BJ (cell line): ENCODE data around the gene TBC1D9. TPM values are rescaled to one million over a fixed set of nuclear protein-coding genes. Genes with fewer than 3 reads are reported as not detected.

Experiments used
- CTCF ChIA-PET: fragments of 350-600 bp; formaldehyde crosslinking; extraction: SDS; loops from one replicate; lab custom pipeline; 2021; ENCODE audit warnings: antibody characterized with exemption, inconsistent platforms; lab: Yijun Ruan, JAX
- POLR2A ChIA-PET: fragments of 300-600 bp; sonication (Branson Sonifier 250); formaldehyde crosslinking; extraction: SDS; loops from one replicate; lab custom pipeline; 2021; ENCODE audit warnings: antibody characterized with exemption; lab: Charles Lee
- DNase-seq: peaks from one replicate; pipeline ENCODE4 v3.0.0-alpha.2; 2011; ENCODE audit warnings: low read depth
- H3K27me3 ChIP-seq: 2 replicates; pipeline ENCODE4 v1.6.0; 2011; ENCODE audit warnings: low read length; ENCODE audit not compliant: control insufficient read depth, insufficient read depth
- H3K36me3 ChIP-seq: 2 replicates; pipeline ENCODE4 v1.5.1; 2011; ENCODE audit warnings: low read length; ENCODE audit not compliant: control insufficient read depth, insufficient read depth
- H3K4me3 ChIP-seq: 2 replicates; pipeline ENCODE4 v1.5.1; 2011; ENCODE audit warnings: low read depth, mild to moderate bottlenecking, control low read depth, low read length
- CTCF ChIP-seq: IDR thresholded peaks from 2 replicates; pipeline ENCODE4 v1.5.1; 2011; ENCODE audit warnings: low read depth, mild to moderate bottlenecking, control low read depth, inconsistent platforms, low read length, moderate library complexity; ENCODE audit not compliant: insufficient read depth
- polyA plus RNA-seq: library from polyadenylated mRNA; depleted of rRNA; stranded (reverse); fragments of >200 nt; gene quantifications from 2 replicates; pipeline ENCODE4 v1.2.3, GENCODE V29; 2011

Gene TBC1D9
- polyA plus RNA-seq, 1 experiment, result 12.0 TPM

GRCh38 chr4:140675599-140676231, 80.5 kb downstream of the TBC1D9 start:
- Histone ChIP-seq H3K4me3 (no peak overlapping the region), H3K36me3 (peaks cover 3% of the 10 kb centered on the region), H3K27me3 (no peaks in the 10 kb centered on the region)
- CTCF ChIA-PET, result no interaction called here
- POLR2A ChIA-PET, result no interaction called here
- no peak for DNase-seq
- no peak for TF ChIP-seq CTCF

DNA sequence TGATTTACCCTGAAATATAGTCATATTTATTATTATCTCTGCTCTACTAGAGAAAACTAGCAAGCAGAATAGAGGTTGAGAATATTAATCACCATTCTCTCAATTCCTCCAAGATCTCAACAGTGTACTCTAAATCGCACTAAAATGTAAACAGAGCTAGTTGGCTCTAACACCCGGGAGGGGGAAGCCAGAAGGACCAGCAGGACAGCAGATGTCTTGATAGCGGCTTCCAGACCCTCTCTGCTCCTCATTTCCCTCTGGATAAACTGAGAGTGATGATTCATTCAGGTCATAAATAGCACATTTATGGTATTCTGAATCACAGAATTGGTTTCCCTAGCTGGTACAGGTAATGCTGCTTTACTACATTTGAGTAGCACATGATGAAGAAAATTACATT, 82.5 kb downstream of the TBC1D9 start:
- ChIA-PET POLR2A (interaction anchor here (0.6 kb wide), 1 partner anchor 20 kb away, joined by 3 read pairs; no protein-coding TSS in a partner anchor), CTCF (interaction anchor here (0.6 to 1.6 kb wide), 3 partner anchors 12 to 329 kb away, joined by 3 to 4 read pairs (median 3); no protein-coding TSS in a partner anchor)
- Histone ChIP-seq H3K4me3 (no peak overlapping the region), H3K36me3 (peaks cover 2% of the 10 kb centered on the region), H3K27me3 (no peaks in the 10 kb centered on the region)
- no peak for TF ChIP-seq CTCF
- peak; percentile 45 for DNase-seq

GRCh38 chr4:140672416-140672815, 83.8 kb downstream of the TBC1D9 start:
- no peak for DNase-seq
- Histone ChIP-seq H3K36me3 (peaks cover 2% of the 10 kb centered on the region; the same call in 1 of the 2 replicates), H3K4me3 (no peak overlapping the region), H3K27me3 (no peaks in the 10 kb centered on the region)
- TF ChIP-seq CTCF, result no peak
- CTCF ChIA-PET, result no interaction called here
- POLR2A ChIA-PET, result no interaction called here

DNA sequence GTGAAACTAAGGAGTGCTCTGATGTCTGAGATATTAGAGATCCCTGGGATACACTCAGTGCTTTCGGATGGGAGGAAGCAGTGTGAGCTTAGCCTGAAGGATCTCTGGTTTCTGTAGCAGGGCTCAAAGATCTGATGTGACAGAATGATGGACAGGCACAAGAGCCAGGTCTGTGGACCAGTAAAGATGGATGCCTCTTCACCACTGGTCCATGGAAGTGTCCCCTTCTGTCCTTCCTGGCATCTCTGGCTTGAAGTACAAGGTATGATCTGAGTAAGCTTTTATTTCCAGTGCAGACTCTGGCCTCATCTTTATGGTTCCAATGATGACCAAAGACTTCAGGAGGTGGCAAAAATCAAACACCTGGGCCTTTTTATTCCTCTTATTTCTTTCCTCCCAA, 88.1 kb downstream of the TBC1D9 start:
- CTCF ChIA-PET, result no interaction called here
- no peak for TF ChIP-seq CTCF
- POLR2A ChIA-PET, result interaction anchor here (0.6 kb wide), 1 partner anchor 1356 kb away, joined by 8 read pairs; no protein-coding TSS in a partner anchor
- no peak for DNase-seq
- H3K36me3 ChIP-seq, result peaks cover 2% of the 10 kb centered on the region
- no peaks in the 10 kb centered on the region for H3K27me3 ChIP-seq
- H3K4me3 ChIP-seq, result no peak overlapping the region

DNA sequence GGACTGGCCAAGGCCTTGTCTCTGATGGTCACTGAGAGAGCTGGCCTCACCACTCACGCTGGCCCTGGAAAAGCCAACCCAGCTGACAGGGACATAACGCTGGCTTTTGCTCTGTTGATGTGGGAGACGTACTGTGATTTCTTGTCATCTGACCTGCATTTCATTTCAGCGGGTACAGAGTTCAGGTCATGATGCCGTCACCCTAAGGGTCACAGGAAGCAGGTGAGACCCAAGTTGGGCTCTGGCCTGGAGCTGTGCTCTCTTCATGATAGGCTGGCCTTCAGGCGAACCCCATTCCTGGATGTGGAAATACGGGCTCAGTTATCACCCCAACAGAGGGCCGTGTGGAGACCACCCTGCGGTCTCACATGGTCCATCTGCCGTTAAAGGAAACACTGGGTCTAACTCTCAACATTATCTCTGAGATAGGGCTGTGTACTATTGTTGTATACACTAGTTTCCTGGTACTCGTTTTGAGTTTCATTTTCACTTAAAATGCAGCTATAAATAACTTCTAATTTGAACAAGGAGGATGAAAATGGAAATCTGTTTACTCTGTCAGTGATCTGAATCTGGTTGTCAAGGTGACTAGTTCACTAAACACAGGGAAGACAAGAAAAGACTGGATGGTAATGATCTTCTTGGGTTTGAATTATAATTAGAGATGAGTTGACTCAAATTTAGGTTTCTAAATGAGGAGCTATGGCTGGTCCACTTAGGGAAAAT, 89.1 kb downstream of the TBC1D9 start:
- CTCF ChIA-PET, result no interaction called here

More for the DNA sequence above, 89.1 kb downstream of the TBC1D9 start:
- no peak for DNase-seq
- TF ChIP-seq CTCF, result no peak
- no peak overlapping the region for H3K4me3 ChIP-seq
- POLR2A ChIA-PET, result no interaction called here
- peaks cover 2% of the 10 kb centered on the region for H3K36me3 ChIP-seq
- H3K27me3 ChIP-seq, result no peaks in the 10 kb centered on the region
